ENCODE measurements around the gene RBKS. TPM values are rescaled to one million over a fixed set of nuclear protein-coding genes. Genes with fewer than 3 reads are reported as not detected.

Gene RBKS
- total and polyA plus RNA-seq, 2 of the 13 experiments (the other 11 are each of a cell fraction or from before 2014, with no cell fraction given): 7.7 to 8.3 TPM

- peak; percentile 18; the same call in 1 of the 2 replicates for TF ChIP-seq PITX1 (CRISPR knock-in tag; IDR thresholded peaks at IDR 0.05)
Observed at GRCh38 chr2:27736031-27736889, 153.9 kb downstream of the RBKS start (continued).

GRCh38 chr2:27735263-27735904, 154.8 kb downstream of the RBKS start:
- Histone ChIP-seq H3K27ac (ENCODE audit: extremely low read length, insufficient read depth, low read length) (no peak overlapping the region), H3K4me1 (ENCODE audit: insufficient read depth, low read length) (peaks cover 48% of the 10 kb centered on the region), H3K4me3 (replicated peaks in 1 of 3; ENCODE audit: insufficient read depth in 1 of 3, low read depth in 2 of 3, low read length in 3 of 3) (no peak overlapping the region), H4K20me1 (ENCODE audit: insufficient read depth, low read length) (no peaks in the 10 kb centered on the region), H3K79me2 (ENCODE audit: insufficient read depth, low read length) (no peaks in the 10 kb centered on the region), H3K9me3 (ENCODE audit: low read length) (no peaks in the 10 kb centered on the region), H3K4me2 (ENCODE audit: low read depth, low read length) (no peak overlapping the region), H3K9ac (ENCODE audit: insufficient read depth, low read depth, low read length) (no peak overlapping the region), H2AFZ (ENCODE audit: low read length) (no peak overlapping the region), H3K36me3 (replicated peaks in 1 of 2; ENCODE audit: control insufficient read depth in 1 of 2, insufficient read depth in 2 of 2, low read length in 2 of 2) (no peaks in the 10 kb centered on the region), H3K27me3 (ENCODE audit: control insufficient read depth in 1 of 2, insufficient read depth in 2 of 2, low read length in 2 of 2) (no peaks in the 10 kb centered on the region)
- ChIA-PET CTCF (ENCODE audit: low intra/inter-chr PET ratio, low total read pairs) (no interaction called here), POLR2A (interaction anchor here (1.1 to 4.1 kb wide), 2 partner anchors 11 to 17 kb away, joined by 4 to 69 read pairs; no protein-coding TSS in a partner anchor)
- FAIRE-seq (no peak), ATAC-seq (no peak), DNase-seq (ENCODE audit: low spot score) (no peak)
- TF ChIP-seq ZBTB7B (CRISPR knock-in tag; IDR thresholded peaks at IDR 0.05) (no peak), LBX2 (CRISPR knock-in tag; IDR thresholded peaks at IDR 0.05; ENCODE audit: borderline replicate concordance) (no peak), ZNF44 (CRISPR knock-in tag; IDR thresholded peaks at IDR 0.05) (no peak), ZNF775 (CRISPR knock-in tag; IDR thresholded peaks at IDR 0.05; ENCODE audit: borderline replicate concordance) (no peak), USF2 (IDR thresholded peaks at IDR 0.05; ENCODE audit: low read depth, low read length) (no peak), USF2 (CRISPR knock-in tag; IDR thresholded peaks at IDR 0.05; ENCODE audit: borderline replicate concordance) (no peak), ZBTB38 (CRISPR knock-in tag; IDR thresholded peaks at IDR 0.05) (0 out of 2 replicates have a peak, but pooled peaks have one; percentile 47), DNMT1 (CRISPR knock-in tag; IDR thresholded peaks at IDR 0.05) (0 out of 2 replicates have a peak, but pooled peaks have one; percentile 22)
- 92% methylated on average over 31 of the region's 51 CpGs for WGBS (ENCODE audit: low lambda C conversion rate)
- no TSS peak for BruUV-seq (replicated peaks)
- in situ Hi-C loops (cut with HindIII; ENCODE audit: extremely low pct_ligation_motif_present, low pct_unique_long_range_greater_than_20kb): no loop called here
- intact Hi-C loops (cut with micrococcal nuclease; ENCODE audit: unreplicated experiment): no loop called here

All from HepG2 (cell line).